Measurements from ENCODE around the gene ZNF784.
A peak's percentile ranks its signal among the peaks of the same experiment; 100 is the strongest.

GRCh38 chr19:55599842-55600661 is 24.3 kb downstream of the ZNF784 start, which contains the start of gene ZNF524:
- TF ChIP-seq KDM1A (IDR thresholded peaks at IDR 0.05; ENCODE audit: low read depth) = no peak
- no peak for TF ChIP-seq CTCF (IDR thresholded peaks at IDR 0.05)
- no peak for TF ChIP-seq CHD2 (IDR thresholded peaks at IDR 0.05; ENCODE audit: low read length, partially characterized antibody)
- peak; percentile 33 for TF ChIP-seq POLR2A (IDR thresholded peaks at IDR 0.05; ENCODE audit: low read length)
- no peak for TF ChIP-seq POLR2AphosphoS2 (conservative IDR thresholded peaks at IDR 0.05; ENCODE audit: low read length)
- TF ChIP-seq TFCP2L1 (CRISPR knock-in tag; IDR thresholded peaks at IDR 0.05) = no peak
- TF ChIP-seq JUN (IDR thresholded peaks at IDR 0.05) = peak in 1 of 2 experiments; percentile 65; a peak in 4 of 5 replicates
- no peak; the same call in 1 of the 2 replicates for TF ChIP-seq PHF8 (IDR thresholded peaks at IDR 0.05; ENCODE audit: borderline replicate concordance, low read depth)
- TF ChIP-seq REST (IDR thresholded peaks at IDR 0.05) = peak; percentile 45; the same call in 1 of the 2 replicates
- no peak; a peak in 1 of 5 replicates for TF ChIP-seq RAD21 (conservative IDR thresholded peaks at IDR 0.05 in 1 of 2, IDR thresholded peaks at IDR 0.05 in 1 of 2)
- no peak for TF ChIP-seq FOXS1 (CRISPR knock-in tag; IDR thresholded peaks at IDR 0.05)
- TF ChIP-seq HOXA7 (CRISPR knock-in tag; IDR thresholded peaks at IDR 0.05) = no peak
- TF ChIP-seq NR3C1 (IDR thresholded peaks at IDR 0.05) = no peak

Measured in A549 (cell line).